Adrenal gland (tissue), 5 donors: ENCODE results near the gene KCNK7.

Experiments used
- CTCF ChIP-seq, 6 experiments: fragments of 450-650 bp in 4 of 6; fragments of 200-600 bp in 2 of 6; sonication (generic) in 1 of 6; IDR thresholded peaks; 1 replicate in 5 of 6; 2 replicates in 1 of 6; pipeline versions ENCODE4 v1.5.1 to v1.8.0; 2016 to 2021; ENCODE audit warnings: antibody characterized with exemption in 6 of 6, mild to moderate bottlenecking in 2 of 6, moderate library complexity in 1 of 6
- POLR2A ChIP-seq, 2 donors: fragments of 450-650 bp; IDR thresholded peaks; one replicate each; pipeline ENCODE4 v1.6.1; 2017; ENCODE audit warnings: antibody characterized with exemption in 2 of 2, mild to moderate bottlenecking in 2 of 2, moderate library complexity in 1 of 2
- donor health status: DM: no; HTN: no; CAD: no.

GRCh38 chr11:65611028-65611757 is 15.6 kb upstream of the KCNK7 start:
- no peak for TF ChIP-seq CTCF (IDR thresholded peaks at IDR 0.05)
- TF ChIP-seq POLR2A (IDR thresholded peaks at IDR 0.05) = no peak
